C4-2B (cell line): ENCODE data around the gene SLC9C2.
"Not testable (repeated sequence)": the region's sequence is repeated elsewhere in the genome, so short reads cannot be mapped to it uniquely, and the experiment has no call there.

Source experiments
- H3K27ac ChIP-seq: fragments of 450-650 bp; 2 replicates; pipeline ENCODE4 v1.5.1; 2017
- ZFX ChIP-seq: fragments of 450-650 bp; IDR thresholded peaks from 2 replicates; pipeline ENCODE4 v1.6.1; 2017
- TF ChIP-seq, protein P1 (sequence below): fragments of 450-650 bp; conservative IDR thresholded peaks from 2 replicates; pipeline ENCODE4 v1.5.1; 2017; ENCODE audit warnings: mild to moderate bottlenecking

The SLC9C2 gene

DNA sequence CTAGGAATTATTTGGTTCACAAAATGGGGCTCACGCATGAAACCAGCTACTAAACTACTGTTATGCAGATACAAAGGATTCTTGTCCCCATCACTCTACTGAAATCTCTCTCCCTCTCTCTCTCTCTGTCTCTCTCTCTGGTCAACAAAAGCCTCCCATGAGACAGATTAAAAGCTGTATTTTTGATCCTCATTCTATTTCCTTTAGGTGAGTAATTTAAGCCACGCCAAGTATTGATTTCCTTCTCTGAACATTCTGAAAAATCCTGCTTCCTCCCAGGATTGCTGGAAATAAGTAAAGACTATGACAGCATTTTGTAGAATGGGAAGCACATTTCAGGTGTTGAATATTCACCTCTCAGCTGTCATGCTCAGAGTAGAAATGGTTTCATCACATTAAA is 82.1 kb downstream of the SLC9C2 start:
- TF ChIP-seq, protein P1, sequence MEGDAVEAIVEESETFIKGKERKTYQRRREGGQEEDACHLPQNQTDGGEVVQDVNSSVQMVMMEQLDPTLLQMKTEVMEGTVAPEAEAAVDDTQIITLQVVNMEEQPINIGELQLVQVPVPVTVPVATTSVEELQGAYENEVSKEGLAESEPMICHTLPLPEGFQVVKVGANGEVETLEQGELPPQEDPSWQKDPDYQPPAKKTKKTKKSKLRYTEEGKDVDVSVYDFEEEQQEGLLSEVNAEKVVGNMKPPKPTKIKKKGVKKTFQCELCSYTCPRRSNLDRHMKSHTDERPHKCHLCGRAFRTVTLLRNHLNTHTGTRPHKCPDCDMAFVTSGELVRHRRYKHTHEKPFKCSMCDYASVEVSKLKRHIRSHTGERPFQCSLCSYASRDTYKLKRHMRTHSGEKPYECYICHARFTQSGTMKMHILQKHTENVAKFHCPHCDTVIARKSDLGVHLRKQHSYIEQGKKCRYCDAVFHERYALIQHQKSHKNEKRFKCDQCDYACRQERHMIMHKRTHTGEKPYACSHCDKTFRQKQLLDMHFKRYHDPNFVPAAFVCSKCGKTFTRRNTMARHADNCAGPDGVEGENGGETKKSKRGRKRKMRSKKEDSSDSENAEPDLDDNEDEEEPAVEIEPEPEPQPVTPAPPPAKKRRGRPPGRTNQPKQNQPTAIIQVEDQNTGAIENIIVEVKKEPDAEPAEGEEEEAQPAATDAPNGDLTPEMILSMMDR, result no peak
- no peak for TF ChIP-seq ZFX
- no peak overlapping the region for H3K27ac ChIP-seq

DNA sequence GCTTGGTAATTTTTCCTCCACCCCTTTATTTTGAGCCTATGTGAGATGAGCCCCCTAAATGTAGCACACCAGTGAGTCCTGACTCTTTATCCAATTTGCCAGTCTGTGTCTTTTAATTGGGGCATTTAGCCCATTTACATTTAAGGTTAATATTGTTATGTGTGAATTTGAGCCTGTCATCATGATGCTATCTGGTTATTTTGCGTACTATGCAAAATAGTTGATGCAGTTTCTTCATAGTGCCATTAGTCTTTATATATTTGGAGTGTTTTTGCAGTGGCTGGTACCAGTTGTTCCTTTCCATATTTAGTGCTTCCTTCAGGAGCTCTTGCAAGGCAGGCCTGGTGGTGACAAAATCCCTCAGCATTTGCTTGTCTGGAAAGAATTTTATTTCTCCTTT is 88.4 kb downstream of the SLC9C2 start:
- not testable (repeated sequence) for H3K27ac ChIP-seq

- TF ChIP-seq, protein P1, result no peak
- TF ChIP-seq ZFX, result no peak
- H3K27ac ChIP-seq, result no peak overlapping the region
Observed at GRCh38 chr1:173509797-173510196, 93.1 kb downstream of the SLC9C2 start.

DNA sequence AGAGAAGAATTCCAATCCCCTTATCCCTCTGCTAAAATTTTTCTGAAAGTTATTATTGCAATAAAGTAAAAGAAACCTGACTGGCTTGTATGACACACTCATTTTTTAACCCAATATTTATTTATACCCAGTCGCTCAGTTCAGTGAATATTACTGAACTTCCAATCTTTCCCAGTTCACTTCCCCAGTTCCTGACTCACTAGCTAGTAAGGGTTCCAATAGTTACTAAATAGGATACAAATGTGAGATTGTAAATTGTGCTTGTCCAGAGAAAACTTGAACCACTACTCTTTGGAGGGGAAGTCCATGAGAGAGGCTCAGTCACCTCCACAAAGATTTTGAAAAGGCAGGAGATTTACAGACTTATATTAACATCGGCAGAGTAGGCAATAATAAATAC is 94.3 kb downstream of the SLC9C2 start:
- TF ChIP-seq, protein P1, result no peak
- no peak for TF ChIP-seq ZFX

DNA sequence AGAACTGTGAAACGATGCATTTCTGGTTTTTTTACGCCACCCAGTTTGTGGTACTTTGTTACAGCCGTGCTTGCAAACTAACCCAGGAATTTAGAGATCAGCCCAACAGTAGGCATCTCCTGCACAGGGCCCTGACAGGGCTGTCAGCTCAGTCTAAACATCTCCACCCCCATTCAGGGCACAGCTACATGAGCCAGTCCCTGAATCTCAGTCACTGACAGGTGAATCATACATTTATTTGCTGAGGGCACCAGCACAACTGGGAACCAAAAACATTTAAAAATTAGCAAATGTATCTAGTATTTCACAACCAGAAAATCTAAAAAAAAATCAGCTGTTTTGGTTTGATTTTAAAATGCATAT is 95.0 kb downstream of the SLC9C2 start:
- TF ChIP-seq, protein P1, result no peak
- no peak for TF ChIP-seq ZFX
- H3K27ac ChIP-seq, result no peak overlapping the region

More for the DNA sequence above, 94.3 kb downstream of the SLC9C2 start:
- H3K27ac ChIP-seq, result no peak overlapping the region

- H3K27ac ChIP-seq, result no peak overlapping the region
- TF ChIP-seq, protein P1, result no peak
- no peak for TF ChIP-seq ZFX
Observed at GRCh38 chr1:173507205-173507846, 95.5 kb downstream of the SLC9C2 start.

- no peak overlapping the region for H3K27ac ChIP-seq
- no peak for TF ChIP-seq ZFX
- TF ChIP-seq, protein P1, result peak; percentile 67
Observed at GRCh38 chr1:173506437-173506836, 96.4 kb downstream of the SLC9C2 start.

DNA sequence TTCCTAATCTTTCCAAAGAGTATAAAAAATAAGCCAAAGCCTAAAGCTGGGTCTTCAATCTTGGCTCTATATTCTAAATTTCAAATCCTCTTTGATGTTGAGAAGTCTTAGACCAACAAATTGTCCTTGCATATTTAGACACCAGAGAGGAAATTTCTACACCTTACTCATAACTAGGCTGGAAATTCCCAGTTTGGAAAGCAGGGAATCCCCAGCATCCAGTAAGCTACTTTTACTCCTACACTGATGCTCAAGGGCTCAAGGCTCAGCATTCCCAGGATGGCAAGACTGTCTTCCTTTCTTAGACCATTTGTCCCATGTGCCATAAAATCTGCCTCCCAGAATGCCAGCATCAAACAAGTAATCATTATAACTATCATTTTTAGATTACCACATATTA is 97.5 kb downstream of the SLC9C2 start:
- no peak for TF ChIP-seq ZFX
- TF ChIP-seq, protein P1, result no peak

More for the DNA sequence above, 97.5 kb downstream of the SLC9C2 start:
- no peak overlapping the region for H3K27ac ChIP-seq
